Right cardiac atrium (tissue), 5 donors: ENCODE data around the gene PDIA5. TPM values are rescaled to one million over a fixed set of nuclear protein-coding genes. Genes with fewer than 3 reads are reported as not detected.
"Not testable (repeated sequence)": the region's sequence is repeated elsewhere in the genome, so short reads cannot be mapped to it uniquely, and the experiment has no call there.

Source experiments
- ATAC-seq, 2 donors: fragments of 200-7000 bp; cut with Tn5 transposase; one replicate each; pipeline versions ENCODE4 v1.8.0 to v1.9.1; 2020; ENCODE audit warnings: moderate library complexity in 2 of 2, mild to moderate bottlenecking in 1 of 2
- DNase-seq, 3 donors: peaks; one replicate each; pipeline ENCODE4 v3.0.0-alpha.2; 2020
- H3K27ac ChIP-seq: one replicate; pipeline ENCODE4 v1.5.1; 2013; ENCODE audit warnings: mild to moderate bottlenecking, low read length, control low read depth, moderate library complexity
- H3K27me3 ChIP-seq: one replicate; pipeline ENCODE4 v1.6.1; 2013; ENCODE audit not compliant: control insufficient read depth, insufficient read depth
- H3K4me1 ChIP-seq: one replicate; pipeline ENCODE4 v1.6.1; 2013; ENCODE audit warnings: low read length; ENCODE audit not compliant: control insufficient read depth, insufficient read depth
- H3K4me3 ChIP-seq: one replicate; pipeline ENCODE4 v1.5.1; 2013; ENCODE audit warnings: low read length, control low read depth
- H3K9me3 ChIP-seq: one replicate; pipeline ENCODE4 v1.6.1; 2013; ENCODE audit warnings: low read length; ENCODE audit not compliant: control insufficient read depth
- WGBS: extraction: QIAGEN DNeasy Blood & Tissue Kit; methylation state at CpG from one replicate; pipeline ENCODE4 v1.1.7; 2013; 5-methylcytosine and 5-hydroxymethylcytosine counted together
- intact Hi-C, 4 donors: fragments of 100-400 bp; cut with DNase I; formaldehyde crosslinking; loops; one replicate each; pipeline versions ENCODE4 v1.11.0 to v1.14.0; 2022 to 2023
- polyA plus RNA-seq: library from polyadenylated mRNA; stranded (reverse); fragments of 200-250 nt; gene quantifications from one replicate; pipeline ENCODE4 v1.2.3, GENCODE V29; 2013
- total RNA-seq, 4 donors: library from RNA; stranded (reverse); fragmentation: NEBNext Ultra II Directional; extraction: Animal tissue kit (Norgen Biotek cat#: 25700); gene quantifications; one replicate each; pipeline ENCODE4 v1.2.1, GENCODE V29; 2021
- donor health status: healthy with polysubstance abuse.
- donor health status: DM: no; HTN: yes; CAD: no.
- donor health status: DM: no; HTN: no; CAD: no.
- donor health status: DM: no; HTN: yes; CAD: no; lungs with severe emphysema.
- donor health status: DM: yes; HTN: yes; CAD: no.

Gene PDIA5
- total and polyA plus RNA-seq, 5 donors, result 8.3 to 11.1 (median 9.7) TPM

- ATAC-seq, H3K9me3 ChIP-seq, H3K4me3 ChIP-seq, H3K27ac ChIP-seq, H3K4me1 ChIP-seq, DNase-seq, intact Hi-C loops, H3K27me3 ChIP-seq: not testable (repeated sequence)
- 75% methylated on average over 3 of the region's 3 CpGs for WGBS
Measured at GRCh38 chr3:123151853-123152420, 85.1 kb downstream of the PDIA5 start.

DNA sequence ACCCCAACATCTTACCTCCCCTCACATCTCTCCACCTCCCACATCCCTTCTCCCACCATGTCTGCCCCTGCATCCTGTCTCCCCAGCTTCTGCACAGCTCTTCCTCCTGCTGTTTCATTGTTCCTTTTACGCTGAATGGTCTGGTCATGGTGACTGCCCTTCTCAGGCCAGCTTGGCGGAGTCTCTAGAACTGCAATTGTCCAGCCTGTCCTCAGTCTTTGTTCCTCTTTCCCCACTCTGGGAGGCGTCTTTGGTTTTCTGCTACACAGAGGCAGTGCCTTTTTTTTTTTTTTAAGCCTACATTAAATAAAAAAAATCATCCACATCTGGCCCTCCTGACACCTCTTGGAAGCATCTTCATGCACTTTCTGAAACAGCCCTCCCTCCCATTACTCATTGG is 85.9 kb downstream of the PDIA5 start:
- DNase-seq (no peak), ATAC-seq (peak in 1 of 2 donors; percentile 28)
- no peak overlapping the region for H3K4me3 ChIP-seq
- H3K27me3 ChIP-seq, result no peaks in the 10 kb centered on the region
- intact Hi-C loops, result no loop called here
- no peak overlapping the region for H3K27ac ChIP-seq
- H3K9me3 ChIP-seq, result no peaks in the 10 kb centered on the region
- 97% methylated on average over 3 of the region's 3 CpGs for WGBS
- H3K4me1 ChIP-seq, result no peaks in the 10 kb centered on the region

DNA sequence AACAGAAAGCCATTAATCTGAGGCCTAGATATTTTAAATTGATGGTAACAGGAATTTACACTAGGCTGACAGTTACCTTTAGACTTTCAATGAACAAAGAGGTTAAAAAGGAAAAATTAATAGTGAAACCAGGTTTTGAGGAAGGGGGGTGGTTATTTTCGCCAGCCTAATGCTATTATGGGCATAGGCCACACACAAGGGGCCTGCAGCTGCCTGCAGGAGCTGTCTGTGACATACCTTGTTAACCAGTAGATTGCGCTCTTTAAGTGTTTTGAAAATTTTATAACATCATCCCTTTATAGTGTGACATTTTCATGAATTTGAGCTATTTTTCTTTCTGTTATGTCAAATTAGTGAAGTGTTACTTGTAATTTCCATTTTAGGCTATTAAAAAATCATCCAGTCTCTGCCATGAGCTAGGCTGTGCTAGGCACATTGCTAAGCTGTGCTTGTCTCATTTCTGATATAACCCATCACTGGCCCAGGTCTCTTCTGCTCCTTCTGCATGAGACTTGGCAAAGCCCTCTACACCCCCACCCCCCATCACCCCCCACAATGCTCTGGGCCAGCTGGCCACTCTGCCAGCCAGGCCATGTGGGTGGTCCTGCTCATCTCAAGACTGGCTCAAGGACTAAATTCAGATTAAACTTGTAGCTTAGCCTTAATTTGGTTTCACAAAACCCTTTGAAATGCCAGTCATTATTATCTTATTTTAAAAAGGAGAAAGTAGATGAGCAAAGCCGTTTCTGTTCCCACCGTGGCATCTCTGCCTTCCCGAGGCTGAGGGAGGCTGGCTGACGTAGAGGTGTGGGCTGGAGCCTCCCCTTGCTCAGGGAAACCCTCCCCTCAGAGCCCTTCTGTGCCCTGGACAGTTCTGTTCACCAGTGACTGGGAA is 86.5 kb downstream of the PDIA5 start:
- Histone ChIP-seq H3K27me3 (no peaks in the 10 kb centered on the region), H3K4me1 (no peaks in the 10 kb centered on the region), H3K27ac (no peak overlapping the region), H3K4me3 (no peak overlapping the region), H3K9me3 (no peaks in the 10 kb centered on the region)
- ATAC-seq, result no peak
- intact Hi-C loops, result no loop called here
- 87% methylated on average over 6 of the region's 6 CpGs for WGBS
- DNase-seq, result no peak

DNA sequence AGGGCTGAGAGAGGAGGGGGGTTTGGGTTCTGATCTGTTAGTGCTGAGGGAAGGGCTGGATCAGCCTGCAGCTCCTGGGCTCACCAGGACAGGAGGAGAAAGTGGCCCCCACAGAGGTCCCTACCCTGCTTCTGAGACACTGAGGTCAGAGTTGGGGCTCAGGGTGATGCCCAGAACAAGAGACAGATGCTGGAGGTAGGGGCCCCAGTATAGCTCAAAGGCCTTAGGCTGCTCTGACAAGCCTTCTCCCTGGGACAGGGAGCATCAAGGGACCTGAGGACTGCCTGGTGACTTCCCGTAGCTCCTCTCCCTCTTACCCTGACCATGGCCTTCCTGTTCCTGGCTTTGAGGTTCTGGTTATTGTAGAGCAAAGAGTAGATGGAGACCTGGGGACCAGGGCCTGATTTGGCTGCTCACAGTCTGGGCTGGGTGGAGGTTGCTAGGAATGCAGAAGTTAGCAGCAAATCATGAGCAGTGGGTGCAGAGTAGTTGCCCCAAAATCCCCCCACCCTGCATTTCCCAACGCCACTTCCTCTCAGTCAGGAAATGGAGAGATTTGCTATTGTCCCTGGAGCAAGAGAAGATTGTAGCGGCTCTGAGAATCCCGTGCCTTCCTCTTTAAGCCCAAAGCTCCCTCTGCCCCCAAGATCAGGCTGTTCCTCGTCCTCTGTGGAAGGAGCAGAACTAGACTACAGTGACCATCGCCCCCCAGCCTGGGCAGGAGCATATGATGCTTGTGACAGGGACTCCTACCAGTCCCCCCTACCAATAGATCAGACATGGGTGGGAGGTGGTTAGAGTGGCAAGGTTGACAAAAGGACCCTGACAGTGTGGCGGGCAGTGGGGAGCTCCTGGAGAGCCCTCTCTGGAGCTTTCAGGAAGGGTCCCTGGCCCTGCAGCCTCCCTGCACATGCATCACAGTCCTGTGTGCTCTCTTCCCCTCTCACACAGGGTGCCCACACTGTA is 87.5 kb downstream of the PDIA5 start:
- 88% methylated on average over 7 of the region's 7 CpGs for WGBS
- peak in 1 of 3 donors; percentile 64 for DNase-seq
- Histone ChIP-seq H3K4me3 (no peak overlapping the region), H3K4me1 (no peaks in the 10 kb centered on the region), H3K27ac (no peak overlapping the region), H3K27me3 (no peaks in the 10 kb centered on the region), H3K9me3 (no peaks in the 10 kb centered on the region)
- intact Hi-C loops, result no loop called here
- ATAC-seq, result peak in 1 of 2 donors; percentile 11

GRCh38 chr3:123155471-123156011 is 88.7 kb downstream of the PDIA5 start:
- Histone ChIP-seq H3K9me3 (no peaks in the 10 kb centered on the region), H3K4me3 (no peak overlapping the region), H3K4me1 (no peaks in the 10 kb centered on the region), H3K27me3 (no peaks in the 10 kb centered on the region), H3K27ac (no peak overlapping the region)
- intact Hi-C loops, result no loop called here
- ATAC-seq, result no peak
- DNase-seq, result no peak
- WGBS, result 85% methylated on average over 9 of the region's 9 CpGs

GRCh38 chr3:123156276-123156995 is 89.6 kb downstream of the PDIA5 start:
- WGBS, result 91% methylated on average over 15 of the region's 15 CpGs
- intact Hi-C loops, result no loop called here
- H3K4me3 ChIP-seq, result no peak overlapping the region
- H3K27me3 ChIP-seq, result no peaks in the 10 kb centered on the region
- H3K27ac ChIP-seq, result no peak overlapping the region
- DNase-seq (no peak), ATAC-seq (no peak)
- H3K4me1 ChIP-seq, result no peaks in the 10 kb centered on the region
- no peaks in the 10 kb centered on the region for H3K9me3 ChIP-seq

DNA sequence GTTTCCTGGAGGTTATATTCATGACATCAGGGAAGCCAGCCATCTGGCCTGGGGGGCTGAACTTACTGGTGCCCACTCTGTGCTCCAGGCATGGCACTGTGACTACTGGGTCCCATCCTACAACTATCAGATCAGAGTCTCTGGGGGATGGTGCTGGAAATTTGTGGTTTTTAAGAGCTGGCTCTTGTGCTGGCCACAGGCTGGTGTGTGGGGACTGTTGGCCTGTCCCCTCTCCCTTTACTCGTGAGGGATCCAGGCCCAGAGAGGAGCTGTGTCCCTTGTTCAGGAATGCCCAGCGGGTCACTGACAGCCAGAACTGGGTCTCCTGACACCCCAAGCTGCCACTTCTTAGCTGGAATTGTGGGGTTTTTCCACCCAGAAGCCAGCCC is 90.4 kb downstream of the PDIA5 start:
- DNase-seq (no peak), ATAC-seq (no peak)
- no peaks in the 10 kb centered on the region for H3K4me1 ChIP-seq
- no peaks in the 10 kb centered on the region for H3K27me3 ChIP-seq
- H3K9me3 ChIP-seq, result no peaks in the 10 kb centered on the region
- 63% methylated on average over 2 of the region's 2 CpGs for WGBS
- H3K27ac ChIP-seq, result peak overlapping the region; percentile 50
- H3K4me3 ChIP-seq, result no peak overlapping the region
- intact Hi-C loops, result no loop called here

GRCh38 chr3:123157598-123158287 is 90.9 kb downstream of the PDIA5 start:
- peak overlapping the region; percentile 50 for H3K27ac ChIP-seq
- H3K27me3 ChIP-seq, result no peaks in the 10 kb centered on the region
- DNase-seq (no peak), ATAC-seq (peak; percentile 5 to 12)
- H3K9me3 ChIP-seq, result no peaks in the 10 kb centered on the region
- 75% methylated on average over 4 of the region's 4 CpGs for WGBS
- H3K4me3 ChIP-seq, result no peak overlapping the region
- intact Hi-C loops, result no loop called here
- H3K4me1 ChIP-seq, result no peaks in the 10 kb centered on the region

GRCh38 chr3:123158330-123158729 is 91.5 kb downstream of the PDIA5 start:
- Histone ChIP-seq H3K27ac (peak overlapping the region; percentile 7), H3K4me1 (no peaks in the 10 kb centered on the region), H3K4me3 (no peak overlapping the region), H3K9me3 (no peaks in the 10 kb centered on the region), H3K27me3 (no peaks in the 10 kb centered on the region)
- WGBS, result 69% methylated on average over 4 of the region's 4 CpGs
- ATAC-seq (no peak), DNase-seq (no peak)
- intact Hi-C loops, result no loop called here

- no peak overlapping the region for H3K27ac ChIP-seq
- 95% methylated on average over 10 of the region's 10 CpGs for WGBS
- H3K4me3 ChIP-seq, result no peak overlapping the region
- intact Hi-C loops, result no loop called here
- ATAC-seq (no peak), DNase-seq (no peak)
- no peaks in the 10 kb centered on the region for H3K27me3 ChIP-seq
- H3K9me3 ChIP-seq, result no peaks in the 10 kb centered on the region
- no peaks in the 10 kb centered on the region for H3K4me1 ChIP-seq
Measured at GRCh38 chr3:123158899-123159390, 92.1 kb downstream of the PDIA5 start.
